Breast epithelium (tissue), 4 donors: ENCODE results near the gene RAB9B. TPM values are rescaled to one million over a fixed set of nuclear protein-coding genes. Genes with fewer than 3 reads are reported as not detected.

Experiments
- DNase-seq, 2 donors: peaks; one replicate each; pipeline ENCODE4 v3.0.0-alpha.2; 2019; ENCODE audit warnings: low spot score in 2 of 2
- H3K27ac ChIP-seq, 2 donors: fragments of 200-600 bp; sonication (generic) in 1 of 2; one replicate each; pipeline ENCODE4 v1.5.1; 2016 to 2019; ENCODE audit warnings: mild to moderate bottlenecking in 1 of 2
- H3K27me3 ChIP-seq, 2 donors: fragments of 200-600 bp; sonication (generic) in 1 of 2; one replicate each; pipeline versions ENCODE4 v1.5.1 to v1.6.0; 2017 to 2019; ENCODE audit warnings: control low read depth in 1 of 2, mild to moderate bottlenecking in 1 of 2
- H3K36me3 ChIP-seq: fragments of 200-600 bp; one replicate; pipeline ENCODE4 v1.5.1; 2019
- H3K4me1 ChIP-seq, 2 donors: fragments of 200-600 bp; sonication (generic); one replicate each; pipeline ENCODE4 v1.5.1; 2016 to 2019; ENCODE audit warnings: control low read depth in 1 of 2
- H3K4me3 ChIP-seq, 3 donors: fragments of 200-600 bp; sonication (generic); 1 replicate in 2 of 3; 2 replicates in 1 of 3; pipeline ENCODE4 v1.5.1; 2016 to 2019; ENCODE audit warnings: mild to moderate bottlenecking in 3 of 3, moderate library complexity in 2 of 3
- H3K9me3 ChIP-seq, 2 donors: fragments of 200-600 bp; sonication (generic) in 1 of 2; one replicate each; pipeline ENCODE4 v1.5.1; 2016 to 2019; ENCODE audit warnings: control low read depth in 1 of 2
- CTCF ChIP-seq, 3 donors: fragments of 450-650 bp; IDR thresholded peaks; one replicate each; pipeline ENCODE4 v1.5.1; 2016 to 2017; ENCODE audit warnings: antibody characterized with exemption in 3 of 3, mild to moderate bottlenecking in 3 of 3, moderate library complexity in 3 of 3
- POLR2A ChIP-seq: fragments of 450-650 bp; IDR thresholded peaks from one replicate; pipeline ENCODE4 v1.6.1; 2016; ENCODE audit warnings: antibody characterized with exemption, mild to moderate bottlenecking, moderate library complexity
- POLR2AphosphoS5 ChIP-seq, 3 donors: sonication (generic); formaldehyde crosslinking; IDR thresholded peaks; one replicate each; pipeline ENCODE4 v1.6.1; 2017; ENCODE audit warnings: antibody characterized with exemption in 3 of 3
- intact Hi-C: fragments of 100-400 bp; cut with DNase I; formaldehyde crosslinking; loops from one replicate; pipeline ENCODE4 v1.15.1; 2023; ENCODE audit warnings: low total_unique reads
- total RNA-seq, 3 donors: library from RNA; depleted of rRNA; stranded (reverse); fragments of >200 nt; gene quantifications; one replicate each; pipeline ENCODE4 v1.1.0, GENCODE V29; 2016

Gene RAB9B
- total RNA-seq, 3 donors from 2014 or later = 1.3 to 3.4 (median 1.9) TPM

GRCh38 chrX:103781706-103782105, 50.4 kb downstream of the RAB9B start:
- H3K4me1 ChIP-seq = no peaks in the 10 kb centered on the region
- intact Hi-C loops = no loop called here
- no peak for DNase-seq
- peaks cover 0 to 80% of the 10 kb centered on the region in 2 donors for H3K27me3 ChIP-seq
- no peaks in the 10 kb centered on the region for H3K36me3 ChIP-seq
- TF ChIP-seq POLR2A (no peak), CTCF (IDR thresholded peaks at IDR 0.05) (no peak), POLR2AphosphoS5 (IDR thresholded peaks at IDR 0.05) (no peak)
- no peak overlapping the region for H3K27ac ChIP-seq
- no peak overlapping the region for H3K4me3 ChIP-seq
- no peaks in the 10 kb centered on the region for H3K9me3 ChIP-seq

GRCh38 chrX:103781062-103781402, 51.0 kb downstream of the RAB9B start:
- DNase-seq = no peak
- Histone ChIP-seq H3K4me1 (no peaks in the 10 kb centered on the region), H3K4me3 (no peak overlapping the region), H3K36me3 (no peaks in the 10 kb centered on the region), H3K27ac (no peak overlapping the region), H3K9me3 (no peaks in the 10 kb centered on the region), H3K27me3 (peaks cover 0 to 80% of the 10 kb centered on the region in 2 donors)
- intact Hi-C loops = no loop called here
- TF ChIP-seq POLR2A (no peak), CTCF (IDR thresholded peaks at IDR 0.05) (no peak), POLR2AphosphoS5 (IDR thresholded peaks at IDR 0.05) (no peak)

- Histone ChIP-seq H3K4me1 (no peaks in the 10 kb centered on the region), H3K4me3 (no peak overlapping the region), H3K9me3 (no peaks in the 10 kb centered on the region), H3K27me3 (peaks cover 0 to 76% of the 10 kb centered on the region in 2 donors), H3K36me3 (no peaks in the 10 kb centered on the region), H3K27ac (no peak overlapping the region)
- intact Hi-C loops = no loop called here
- DNase-seq = no peak
- TF ChIP-seq CTCF (IDR thresholded peaks at IDR 0.05) = no peak
- no peak for TF ChIP-seq POLR2A
- no peak for TF ChIP-seq POLR2AphosphoS5 (IDR thresholded peaks at IDR 0.05)
These were observed 51.6 kb downstream of the RAB9B start for GRCh38 chrX:103780336-103781061.

- H3K27ac ChIP-seq = no peak overlapping the region
- intact Hi-C loops = no loop called here
- no peaks in the 10 kb centered on the region for H3K36me3 ChIP-seq
- DNase-seq = no peak
- H3K27me3 ChIP-seq = peaks cover 0 to 78% of the 10 kb centered on the region in 2 donors
- no peaks in the 10 kb centered on the region for H3K4me1 ChIP-seq
- no peaks in the 10 kb centered on the region for H3K9me3 ChIP-seq
- TF ChIP-seq POLR2A (no peak), CTCF (IDR thresholded peaks at IDR 0.05) (no peak), POLR2AphosphoS5 (IDR thresholded peaks at IDR 0.05) (no peak)
- no peak overlapping the region for H3K4me3 ChIP-seq
These were observed 52.8 kb downstream of the RAB9B start for GRCh38 chrX:103779141-103779789.

- H3K27me3 ChIP-seq = peaks cover 0 to 75% of the 10 kb centered on the region in 2 donors
- no peak within 1 kb of the TSS for H3K27ac ChIP-seq
- no peaks in the 10 kb centered on the region for H3K36me3 ChIP-seq
- no peak for DNase-seq
- no peaks in the 10 kb centered on the region for H3K4me1 ChIP-seq
- H3K4me3 ChIP-seq = peak within 1 kb of the TSS in 1 of 3 donors; percentile 13
- H3K9me3 ChIP-seq = no peaks in the 10 kb centered on the region
- intact Hi-C loops = no loop called here
- TF ChIP-seq CTCF (IDR thresholded peaks at IDR 0.05) = no peak
- TF ChIP-seq POLR2A = no peak
- TF ChIP-seq POLR2AphosphoS5 (IDR thresholded peaks at IDR 0.05) = no peak
These were observed 55.5 kb downstream of the RAB9B start, which contains the start of gene PLP1 for GRCh38 chrX:103776546-103776945. Gene PLP1 (plus strand): TSS chrX:103776840. CDS start chrX:103776996, 156 bp downstream.
